GM12875 (cell line): ENCODE data around the gene USP54.

Experiments used
- H3K4me3 ChIP-seq: one replicate; pipeline ENCODE4 v1.5.1; 2011; ENCODE audit warnings: low read depth, low read length, control low read depth
- CTCF ChIP-seq: IDR thresholded peaks from 2 replicates; pipeline ENCODE4 v1.5.1; 2011; ENCODE audit warnings: low read depth, mild to moderate bottlenecking, control low read depth, inconsistent platforms, low read length, moderate library complexity, borderline replicate concordance; ENCODE audit not compliant: insufficient read depth

Gene USP54

DNA sequence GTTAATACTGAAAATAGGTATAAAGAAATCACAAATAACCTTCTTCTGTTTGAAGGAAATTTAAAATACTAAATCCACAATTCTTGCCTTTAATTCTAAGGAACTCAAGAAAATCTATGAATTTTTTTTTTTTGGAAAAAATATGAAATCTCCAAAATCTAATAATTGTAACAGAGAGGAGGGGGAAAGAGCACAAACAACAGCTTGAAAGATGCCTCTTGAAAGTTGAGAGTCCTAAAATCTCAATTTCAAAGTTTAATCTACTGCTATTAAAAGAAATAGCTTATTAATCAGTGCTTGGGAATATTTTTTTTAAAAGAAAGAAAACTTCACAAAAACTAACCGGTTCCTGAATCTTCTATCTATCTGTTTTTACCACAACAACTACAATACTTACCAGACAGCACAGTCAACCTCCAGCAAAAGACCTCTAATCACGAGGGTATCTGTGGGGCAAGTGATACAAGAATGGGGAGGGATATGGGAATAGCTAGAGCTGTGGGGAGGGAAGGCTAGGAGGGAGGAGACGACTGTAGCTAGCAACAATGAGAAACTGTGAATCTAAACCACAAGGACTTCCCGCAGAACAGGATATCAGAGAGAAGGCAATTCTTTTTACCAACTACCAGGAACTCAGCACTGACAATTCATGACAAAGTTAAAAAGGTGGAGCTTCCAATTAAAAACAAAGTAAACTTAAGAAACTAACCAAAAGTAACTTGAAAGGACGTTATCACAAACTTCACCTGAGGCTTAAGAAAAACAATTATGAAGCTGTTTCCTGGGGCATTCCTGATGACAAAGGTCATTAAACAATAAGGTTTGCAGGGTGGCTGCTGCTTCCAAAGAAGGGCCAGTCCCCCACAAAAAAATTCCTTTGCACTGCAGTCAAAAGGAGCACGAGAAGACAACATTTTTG lies at the start of gene USP54:
Gene USP54 (minus strand): TSS at position 462 of the 919 bp plus-strand sequence. CDS start 15,684 bp downstream, outside the sequence.
- H3K4me3 ChIP-seq: no peak within 1 kb of the TSS
- TF ChIP-seq CTCF: no peak

GRCh38 chr10:73639286-73639685 lies 48.1 kb upstream of the USP54 start:
- no peak for TF ChIP-seq CTCF
- H3K4me3 ChIP-seq: no peak overlapping the region

GRCh38 chr10:73635781-73636180 lies 44.6 kb upstream of the USP54 start:
- TF ChIP-seq CTCF: no peak
- no peak overlapping the region for H3K4me3 ChIP-seq

GRCh38 chr10:73634421-73634820 lies 43.3 kb upstream of the USP54 start:
- H3K4me3 ChIP-seq: no peak overlapping the region
- TF ChIP-seq CTCF: no peak

DNA sequence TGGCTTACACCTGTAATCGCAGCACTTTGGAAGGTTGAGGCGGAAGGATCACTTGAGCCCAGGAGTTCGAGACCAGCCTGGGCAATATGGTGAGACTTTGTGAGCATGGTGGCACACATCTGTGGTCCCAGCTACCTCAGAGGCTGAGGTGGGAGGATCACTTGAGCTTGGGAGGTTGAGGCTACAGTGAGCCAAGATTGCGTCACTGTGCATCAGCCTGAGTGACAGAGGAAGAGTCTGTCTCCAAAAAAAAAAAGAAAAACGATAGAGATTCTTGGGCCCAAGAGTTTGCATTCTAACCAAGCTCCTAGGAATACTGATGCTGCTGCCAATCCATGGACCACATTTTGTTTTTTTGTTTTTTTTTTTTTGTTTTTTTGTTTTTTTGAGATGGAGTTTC lies 38.0 kb upstream of the USP54 start:
- H3K4me3 ChIP-seq: no peak overlapping the region
- no peak for TF ChIP-seq CTCF

GRCh38 chr10:73628405-73628804 lies 37.3 kb upstream of the USP54 start:
- no peak overlapping the region for H3K4me3 ChIP-seq
- no peak for TF ChIP-seq CTCF

DNA sequence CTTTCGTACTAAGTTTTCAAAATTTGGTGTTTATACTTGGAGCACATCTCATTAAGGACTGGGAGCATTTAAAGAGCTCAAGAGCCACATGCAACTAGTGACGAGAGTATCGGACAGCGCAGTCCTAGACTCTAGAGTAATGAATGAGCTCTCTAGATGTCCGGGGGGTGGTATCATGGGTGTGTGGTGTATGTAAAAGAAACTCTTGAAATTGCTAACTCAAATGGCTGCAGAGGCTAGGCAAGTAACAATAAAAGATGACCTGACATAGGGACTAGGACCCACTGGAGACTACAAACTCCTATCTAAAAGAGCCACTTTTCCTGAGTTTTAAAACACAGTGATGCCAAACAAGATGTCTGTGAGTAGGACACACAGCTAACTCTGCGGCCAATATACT lies 36.2 kb upstream of the USP54 start:
- TF ChIP-seq CTCF: no peak
- no peak overlapping the region for H3K4me3 ChIP-seq
